Activated CD8-positive, alpha-beta T cell treated with anti-CD3 and anti-CD28 coated beads for 36 hours (primary cell): ENCODE data around the gene EML1. TPM values are rescaled to one million over a fixed set of nuclear protein-coding genes. Genes with fewer than 3 reads are reported as not detected.

Experiments
- ATAC-seq: fragments of 200-7000 bp; cut with Tn5 transposase; one replicate; pipeline ENCODE4 v1.10.0; 2021; ENCODE audit warnings: mild to moderate bottlenecking, moderate library complexity
- CTCF ChIA-PET: fragments of 350-600 bp; sonication (Branson Sonifier 250); formaldehyde crosslinking; loops from one replicate; lab custom pipeline; 2021; ENCODE audit warnings: antibody characterized with exemption; lab: Charles Lee
- POLR2A ChIA-PET: fragments of 350-600 bp; sonication (Branson Sonifier 250); formaldehyde crosslinking; loops from one replicate; lab custom pipeline; 2021; ENCODE audit warnings: antibody characterized with exemption; lab: Charles Lee
- DNase-seq: peaks from one replicate; pipeline ENCODE4 v3.0.0-alpha.2; 2020
- H3K27ac Mint-ChIP-seq: one replicate; pipeline ENCODE4 v1.8.0; 2021; ENCODE audit warnings: mild to moderate bottlenecking, mixed read lengths
- H3K27me3 Mint-ChIP-seq: one replicate; pipeline ENCODE4 v1.8.0; 2021; ENCODE audit warnings: mixed read lengths
- H3K36me3 Mint-ChIP-seq: one replicate; pipeline ENCODE4 v1.8.0; 2021; ENCODE audit warnings: low read depth, mixed read lengths
- H3K4me1 Mint-ChIP-seq: one replicate; pipeline ENCODE4 v1.8.0; 2021; ENCODE audit warnings: low read depth, mixed read lengths
- H3K4me3 Mint-ChIP-seq: one replicate; pipeline ENCODE4 v1.8.0; 2021; ENCODE audit warnings: mild to moderate bottlenecking, moderate library complexity, mixed read lengths
- H3K9me3 Mint-ChIP-seq: one replicate; pipeline ENCODE4 v1.8.0; 2021; ENCODE audit warnings: mixed read lengths
- CTCF ChIP-seq: fragments of 200-600 bp; IDR thresholded peaks from one replicate; pipeline ENCODE4 v1.8.0; 2022; ENCODE audit warnings: antibody characterized with exemption, mild to moderate bottlenecking
- intact Hi-C: fragments of 100-400 bp; cut with micrococcal nuclease; formaldehyde crosslinking; loops from one replicate; pipeline ENCODE4 v1.10.0; 2022
- total RNA-seq, 2 experiments: library from RNA; stranded (reverse); gene quantifications; one replicate each; pipeline ENCODE4 v1.2.3, GENCODE V29; 2021

The EML1 gene
- total RNA-seq, 2 experiments from 2014 or later: 0.56 to 0.70 TPM

- Mint-ChIP-seq H3K27me3 (peaks cover 17% of the 10 kb centered on the region), H3K36me3 (no peaks in the 10 kb centered on the region), H3K9me3 (no peaks in the 10 kb centered on the region), H3K4me1 (no peaks in the 10 kb centered on the region), H3K4me3 (no peak overlapping the region), H3K27ac (no peak overlapping the region)
- CTCF ChIA-PET: no interaction called here
- DNase-seq (no peak), ATAC-seq (no peak)
- intact Hi-C loops: no loop called here
- POLR2A ChIA-PET: interaction anchor here (0.6 to 0.8 kb wide), 2 partner anchors 36 to 229 kb away, joined by 3 read pairs; no protein-coding TSS in a partner anchor
- no peak for TF ChIP-seq CTCF
These were observed 16.8 kb downstream of the EML1 start for GRCh38 chr14:99809859-99810558.

DNA sequence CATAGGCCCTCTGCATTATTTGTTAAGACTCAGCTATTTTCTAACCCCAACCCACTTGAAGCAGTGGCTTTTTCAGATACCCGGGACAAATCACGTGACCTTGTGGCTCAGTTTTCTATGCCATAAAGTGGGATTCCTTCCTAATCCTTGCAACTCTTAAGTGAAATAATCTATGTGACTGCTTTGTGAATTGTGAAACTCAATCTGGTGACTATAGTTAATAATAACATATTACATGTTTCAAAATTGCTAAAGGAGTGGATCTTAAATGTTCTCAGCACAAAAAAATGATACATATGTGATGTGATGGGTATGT lies 17.3 kb downstream of the EML1 start:
- Mint-ChIP-seq H3K36me3 (no peaks in the 10 kb centered on the region), H3K4me1 (no peaks in the 10 kb centered on the region), H3K4me3 (no peak overlapping the region), H3K27me3 (peaks cover 18% of the 10 kb centered on the region), H3K9me3 (no peaks in the 10 kb centered on the region), H3K27ac (no peak overlapping the region)
- POLR2A ChIA-PET: interaction anchor here (0.8 kb wide), 1 partner anchor 36 kb away, joined by 3 read pairs; no protein-coding TSS in a partner anchor
- no peak for TF ChIP-seq CTCF
- intact Hi-C loops: no loop called here
- ATAC-seq (no peak), DNase-seq (no peak)
- CTCF ChIA-PET: no interaction called here

- H3K4me1 Mint-ChIP-seq: no peaks in the 10 kb centered on the region
- ChIA-PET POLR2A (interaction anchor here (0.6 kb wide), 1 partner anchor 79 kb away, joined by 4 read pairs; no protein-coding TSS in a partner anchor), CTCF (interaction anchor here (1.2 to 1.6 kb wide), 2 partner anchors 35 to 99 kb away, joined by 3 to 5 read pairs; no protein-coding TSS in a partner anchor)
- H3K27me3 Mint-ChIP-seq: peaks cover 18% of the 10 kb centered on the region
- no peak for ATAC-seq
- no peaks in the 10 kb centered on the region for H3K9me3 Mint-ChIP-seq
- H3K36me3 Mint-ChIP-seq: no peaks in the 10 kb centered on the region
- no peak for DNase-seq
- no peak for TF ChIP-seq CTCF
- H3K27ac Mint-ChIP-seq: no peak overlapping the region
- intact Hi-C loops: no loop called here
- no peak overlapping the region for H3K4me3 Mint-ChIP-seq
These were observed 19.0 kb downstream of the EML1 start for GRCh38 chr14:99812096-99812750.

- H3K4me3 Mint-ChIP-seq: no peak overlapping the region
- H3K9me3 Mint-ChIP-seq: no peaks in the 10 kb centered on the region
- DNase-seq (no peak), ATAC-seq (no peak)
- no peak for TF ChIP-seq CTCF
- H3K27me3 Mint-ChIP-seq: peaks cover 23% of the 10 kb centered on the region
- CTCF ChIA-PET: no interaction called here
- intact Hi-C loops: no loop called here
- H3K27ac Mint-ChIP-seq: no peak overlapping the region
- no peaks in the 10 kb centered on the region for H3K4me1 Mint-ChIP-seq
- no peaks in the 10 kb centered on the region for H3K36me3 Mint-ChIP-seq
- POLR2A ChIA-PET: no interaction called here
These were observed 19.7 kb downstream of the EML1 start for GRCh38 chr14:99812892-99813291.

DNA sequence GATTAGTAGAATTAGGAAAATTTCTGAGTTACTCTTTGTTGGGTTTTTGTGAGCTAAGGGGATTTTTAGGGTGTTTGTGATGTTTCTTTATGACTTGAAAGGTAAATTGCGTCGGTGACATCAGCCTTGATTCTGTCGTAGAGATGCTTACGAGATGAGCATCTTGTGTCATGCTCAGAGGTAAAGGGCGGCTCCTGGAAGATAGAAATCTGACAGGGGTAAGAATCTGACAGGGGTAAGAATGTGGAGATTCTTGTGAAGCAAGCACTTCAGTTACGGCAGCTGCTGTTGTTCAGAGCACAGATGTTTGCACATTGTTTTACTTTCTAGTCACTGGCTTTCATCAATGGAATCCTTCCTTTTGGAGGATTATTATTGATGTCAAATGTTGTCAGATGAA lies 22.5 kb downstream of the EML1 start:
- H3K9me3 Mint-ChIP-seq: no peaks in the 10 kb centered on the region
- H3K4me1 Mint-ChIP-seq: peaks cover 6% of the 10 kb centered on the region
- no peaks in the 10 kb centered on the region for H3K36me3 Mint-ChIP-seq
- ChIA-PET CTCF (no interaction called here), POLR2A (interaction anchor here (0.9 kb wide), 1 partner anchor 39 kb away, joined by 3 read pairs; no protein-coding TSS in a partner anchor)
- no peak overlapping the region for H3K4me3 Mint-ChIP-seq
- H3K27ac Mint-ChIP-seq: no peak overlapping the region
- H3K27me3 Mint-ChIP-seq: peaks cover 31% of the 10 kb centered on the region
- ATAC-seq (no peak), DNase-seq (no peak)
- TF ChIP-seq CTCF: no peak
- intact Hi-C loops: no loop called here
